WTC11 (cell line): ENCODE results near the gene MFSD11. TPM values are rescaled to one million over a fixed set of nuclear protein-coding genes. Genes with fewer than 3 reads are reported as not detected.

Experiments
- ATAC-seq: fragments of 200-7000 bp; cut with Tn5 transposase; 2 replicates; pipeline ENCODE4 v1.10.0; 2021; ENCODE audit warnings: mild to moderate bottlenecking, moderate library complexity
- CTCF ChIA-PET: fragments of 300-600 bp; sonication (Branson Sonifier 250); formaldehyde crosslinking; loops from one replicate; lab custom pipeline; 2021; ENCODE audit warnings: antibody characterized with exemption; lab: Charles Lee
- POLR2A ChIA-PET: fragments of 350-600 bp; sonication (Branson Sonifier 250); formaldehyde crosslinking; loops from one replicate; lab custom pipeline; 2021; ENCODE audit warnings: antibody characterized with exemption; lab: Charles Lee
- DNase-seq: peaks from one replicate; pipeline ENCODE4 v3.0.0; 2021; ENCODE audit warnings: low spot score
- H3K27ac Mint-ChIP-seq: 2 replicates; pipeline ENCODE4 v1.8.0; 2021; ENCODE audit warnings: mixed read lengths
- H3K27me3 Mint-ChIP-seq: 2 replicates; pipeline ENCODE4 v1.8.0; 2021; ENCODE audit warnings: low read depth, mild to moderate bottlenecking, moderate library complexity, mixed read lengths
- H3K36me3 Mint-ChIP-seq: 2 replicates; pipeline ENCODE4 v1.8.0; 2021; ENCODE audit warnings: mixed read lengths
- H3K4me1 Mint-ChIP-seq: 2 replicates; pipeline ENCODE4 v1.8.0; 2022; ENCODE audit warnings: mixed read lengths
- H3K4me3 Mint-ChIP-seq: 2 replicates; pipeline ENCODE4 v1.8.0; 2021; ENCODE audit warnings: mild to moderate bottlenecking, moderate library complexity, mixed read lengths
- H3K9me3 Mint-ChIP-seq: 2 replicates; pipeline ENCODE4 v1.8.0; 2021; ENCODE audit warnings: mixed read lengths
- CBFB ChIP-seq: sonication (generic); formaldehyde crosslinking; IDR thresholded peaks from 2 replicates; pipeline ENCODE4 v1.8.1; 2022; ENCODE audit warnings: mild to moderate bottlenecking, low read depth, missing genetic modification reagents
- ELF4 ChIP-seq: sonication (generic); formaldehyde crosslinking; IDR thresholded peaks from 2 replicates; pipeline ENCODE4 v1.8.1; 2022; ENCODE audit warnings: low read depth, mild to moderate bottlenecking, moderate library complexity, missing genetic modification reagents
- FOXK1 ChIP-seq: sonication (generic); formaldehyde crosslinking; IDR thresholded peaks from 2 replicates; pipeline ENCODE4 v1.8.0; 2022; ENCODE audit warnings: mild to moderate bottlenecking, moderate library complexity, missing genetic modification reagents
- GABPB1 ChIP-seq: sonication (generic); formaldehyde crosslinking; IDR thresholded peaks from 2 replicates; pipeline ENCODE4 v1.8.1; 2023; ENCODE audit warnings: mild to moderate bottlenecking, missing genetic modification reagents
- GRHL2 ChIP-seq: fragments of 250-450 bp; sonication (Bioruptor Pico); IDR thresholded peaks from 2 replicates; pipeline ENCODE4 v1.8.0; 2022; ENCODE audit warnings: mild to moderate bottlenecking, moderate library complexity; ENCODE audit not compliant: insufficient replicate concordance, severe bottlenecking
- IRF2 ChIP-seq: sonication (generic); formaldehyde crosslinking; IDR thresholded peaks from 2 replicates; pipeline ENCODE4 v1.8.0; 2022; ENCODE audit warnings: low read depth, missing genetic modification reagents, borderline replicate concordance
- MYBL2 ChIP-seq: sonication (generic); formaldehyde crosslinking; IDR thresholded peaks from 2 replicates; pipeline ENCODE4 v1.8.1; 2023; ENCODE audit warnings: mild to moderate bottlenecking, moderate library complexity, missing genetic modification reagents
- NFE2L1 ChIP-seq: sonication (generic); formaldehyde crosslinking; IDR thresholded peaks from 2 replicates; pipeline ENCODE4 v1.8.1; 2023; ENCODE audit warnings: missing genetic modification reagents
- RORB ChIP-seq: fragments of 250-450 bp; sonication (Bioruptor Pico); IDR thresholded peaks from 2 replicates; pipeline ENCODE4 v1.9.0; 2021; ENCODE audit warnings: mild to moderate bottlenecking
- TEAD4 ChIP-seq: sonication (generic); formaldehyde crosslinking; IDR thresholded peaks from 2 replicates; pipeline ENCODE4 v1.8.0; 2022; ENCODE audit warnings: mild to moderate bottlenecking, missing genetic modification reagents
- ZNF138 ChIP-seq: sonication (generic); formaldehyde crosslinking; conservative IDR thresholded peaks from 2 replicates; pipeline ENCODE4 v1.8.1; 2022; ENCODE audit warnings: mild to moderate bottlenecking, moderate library complexity, missing genetic modification reagents
- ZNF219 ChIP-seq: sonication (generic); formaldehyde crosslinking; IDR thresholded peaks from 2 replicates; pipeline ENCODE4 v1.8.0; 2023; ENCODE audit warnings: missing genetic modification reagents, mild to moderate bottlenecking, borderline replicate concordance
- ZNF396 ChIP-seq: fragments of 250-450 bp; sonication (Bioruptor Pico); IDR thresholded peaks from 2 replicates; pipeline ENCODE4 v1.8.0; 2021; ENCODE audit warnings: mild to moderate bottlenecking, moderate library complexity, borderline replicate concordance
- ZNF671 ChIP-seq: fragments of 250-450 bp; sonication (Bioruptor Pico); IDR thresholded peaks from 2 replicates; pipeline ENCODE4 v1.8.0; 2021; ENCODE audit warnings: mild to moderate bottlenecking
- total RNA-seq: library from RNA; stranded (reverse); gene quantifications from 3 replicates; pipeline ENCODE4 v1.2.3, GENCODE V29; 2021
- TF ChIP-seq, protein P1 (sequence below): sonication (generic); formaldehyde crosslinking; IDR thresholded peaks from 2 replicates; pipeline ENCODE4 v1.8.0; 2022; ENCODE audit warnings: mild to moderate bottlenecking, missing genetic modification reagents
- TF ChIP-seq, protein P2 (sequence below): sonication (generic); formaldehyde crosslinking; IDR thresholded peaks from 2 replicates; pipeline ENCODE4 v1.8.0; 2023; ENCODE audit warnings: mild to moderate bottlenecking, missing genetic modification reagents
- TF ChIP-seq, protein P3 (sequence below): fragments of 250-450 bp; sonication (Bioruptor Pico); IDR thresholded peaks from 2 replicates; pipeline ENCODE4 v1.9.0; 2021; ENCODE audit warnings: mild to moderate bottlenecking
- TF ChIP-seq, protein P4 (sequence below): sonication (generic); formaldehyde crosslinking; IDR thresholded peaks from 2 replicates; pipeline ENCODE4 v1.8.0; 2022; ENCODE audit warnings: missing genetic modification reagents
- TF ChIP-seq, protein P5 (sequence below): sonication (generic); formaldehyde crosslinking; IDR thresholded peaks from 2 replicates; pipeline ENCODE4 v1.8.1; 2022; ENCODE audit warnings: missing genetic modification reagents, borderline replicate concordance
- TF ChIP-seq, protein P6 (sequence below): fragments of 200-600 bp; IDR thresholded peaks from 2 replicates; pipeline ENCODE4 v1.8.0; 2022; ENCODE audit warnings: antibody characterized with exemption

The MFSD11 gene
- total RNA-seq, 1 experiment from 2014 or later, result 16.6 TPM

DNA sequence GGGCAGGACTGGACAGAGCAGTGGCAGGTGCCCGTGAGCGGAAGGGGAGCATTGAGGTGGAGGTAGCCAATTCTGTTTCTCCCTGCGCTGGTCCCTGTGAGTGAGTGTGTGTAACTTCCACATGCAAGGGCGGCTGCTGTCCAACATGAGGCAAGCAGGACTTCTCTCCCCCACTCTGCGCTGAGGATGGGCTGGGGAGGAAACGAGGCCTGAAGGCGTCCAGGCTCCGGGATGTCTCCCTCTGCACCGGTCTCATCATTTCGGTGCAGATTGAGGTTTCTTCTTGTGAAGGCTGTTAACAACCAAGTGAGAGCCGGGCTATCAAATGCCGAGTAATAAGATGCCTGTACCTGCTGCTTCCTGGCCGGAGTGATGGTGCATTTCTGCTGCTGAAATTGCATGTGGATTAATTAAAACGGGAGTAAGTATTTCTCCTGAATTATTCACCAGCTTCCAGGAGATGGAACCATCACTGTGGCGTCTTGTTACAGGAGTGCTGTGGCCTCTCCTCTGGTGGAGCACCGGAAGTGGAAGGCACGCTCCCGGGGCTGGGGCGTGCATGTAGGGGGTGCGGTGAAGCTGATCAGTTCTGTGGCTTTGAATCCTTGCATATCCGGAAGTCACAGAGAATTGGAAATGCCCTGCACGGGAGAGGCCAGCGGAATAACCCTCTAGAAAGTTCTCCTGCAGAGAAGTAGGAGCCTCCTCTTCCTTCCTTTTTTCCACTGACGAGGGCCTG lies 88.6 kb downstream of the MFSD11 start (continued):
- TF ChIP-seq, protein P1, sequence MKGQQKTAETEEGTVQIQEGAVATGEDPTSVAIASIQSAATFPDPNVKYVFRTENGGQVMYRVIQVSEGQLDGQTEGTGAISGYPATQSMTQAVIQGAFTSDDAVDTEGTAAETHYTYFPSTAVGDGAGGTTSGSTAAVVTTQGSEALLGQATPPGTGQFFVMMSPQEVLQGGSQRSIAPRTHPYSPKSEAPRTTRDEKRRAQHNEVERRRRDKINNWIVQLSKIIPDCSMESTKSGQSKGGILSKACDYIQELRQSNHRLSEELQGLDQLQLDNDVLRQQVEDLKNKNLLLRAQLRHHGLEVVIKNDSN (CRISPR knock-in tag), result no peak
- TF ChIP-seq NFE2L1 (CRISPR knock-in tag) (no peak), GABPB1 (CRISPR knock-in tag) (no peak)

DNA sequence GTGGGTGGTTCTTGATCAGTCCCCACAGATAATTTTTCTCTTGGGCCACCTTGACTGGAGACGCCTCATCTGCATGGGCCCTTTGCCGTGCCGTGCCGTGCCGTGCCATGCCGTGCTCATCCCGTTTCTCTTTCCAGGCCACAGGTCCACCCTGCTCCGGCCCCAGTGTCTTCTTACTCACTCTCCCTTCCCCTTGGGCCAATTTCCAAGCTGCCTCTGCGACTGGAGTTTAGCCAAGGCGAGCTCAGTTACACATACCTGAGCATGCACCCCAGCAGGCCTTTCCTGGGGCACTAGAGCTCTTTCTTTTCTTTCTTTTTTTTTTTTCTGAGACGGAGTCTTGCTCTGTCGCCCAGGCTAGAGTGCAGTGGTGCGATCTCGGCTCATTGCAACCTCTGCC lies 89.8 kb downstream of the MFSD11 start:
- no peak for ATAC-seq
- Mint-ChIP-seq H3K36me3 (no peaks in the 10 kb centered on the region), H3K9me3 (no peaks in the 10 kb centered on the region), H3K4me3 (no peak overlapping the region), H3K4me1 (peaks cover 7% of the 10 kb centered on the region; the same call in 1 of the 2 replicates), H3K27me3 (no peaks in the 10 kb centered on the region), H3K27ac (no peak overlapping the region)
- POLR2A ChIA-PET, result no interaction called here
- CTCF ChIA-PET, result interaction anchor here (0.6 to 1.0 kb wide), 2 partner anchors 40 to 472 kb away, joined by 3 read pairs; no protein-coding TSS in a partner anchor
- TF ChIP-seq ZNF396 (CRISPR knock-in tag) (no peak), TEAD4 (no peak), GRHL2 (CRISPR knock-in tag) (no peak), ZNF219 (CRISPR knock-in tag) (no peak), CBFB (CRISPR knock-in tag) (no peak), ZNF138 (CRISPR knock-in tag) (no peak), FOXK1 (CRISPR knock-in tag) (no peak), RORB (CRISPR knock-in tag) (no peak), MYBL2 (CRISPR knock-in tag) (no peak), IRF2 (CRISPR knock-in tag) (no peak), ZNF671 (CRISPR knock-in tag) (no peak), ELF4 (CRISPR knock-in tag) (no peak)
- TF ChIP-seq, protein P2, sequence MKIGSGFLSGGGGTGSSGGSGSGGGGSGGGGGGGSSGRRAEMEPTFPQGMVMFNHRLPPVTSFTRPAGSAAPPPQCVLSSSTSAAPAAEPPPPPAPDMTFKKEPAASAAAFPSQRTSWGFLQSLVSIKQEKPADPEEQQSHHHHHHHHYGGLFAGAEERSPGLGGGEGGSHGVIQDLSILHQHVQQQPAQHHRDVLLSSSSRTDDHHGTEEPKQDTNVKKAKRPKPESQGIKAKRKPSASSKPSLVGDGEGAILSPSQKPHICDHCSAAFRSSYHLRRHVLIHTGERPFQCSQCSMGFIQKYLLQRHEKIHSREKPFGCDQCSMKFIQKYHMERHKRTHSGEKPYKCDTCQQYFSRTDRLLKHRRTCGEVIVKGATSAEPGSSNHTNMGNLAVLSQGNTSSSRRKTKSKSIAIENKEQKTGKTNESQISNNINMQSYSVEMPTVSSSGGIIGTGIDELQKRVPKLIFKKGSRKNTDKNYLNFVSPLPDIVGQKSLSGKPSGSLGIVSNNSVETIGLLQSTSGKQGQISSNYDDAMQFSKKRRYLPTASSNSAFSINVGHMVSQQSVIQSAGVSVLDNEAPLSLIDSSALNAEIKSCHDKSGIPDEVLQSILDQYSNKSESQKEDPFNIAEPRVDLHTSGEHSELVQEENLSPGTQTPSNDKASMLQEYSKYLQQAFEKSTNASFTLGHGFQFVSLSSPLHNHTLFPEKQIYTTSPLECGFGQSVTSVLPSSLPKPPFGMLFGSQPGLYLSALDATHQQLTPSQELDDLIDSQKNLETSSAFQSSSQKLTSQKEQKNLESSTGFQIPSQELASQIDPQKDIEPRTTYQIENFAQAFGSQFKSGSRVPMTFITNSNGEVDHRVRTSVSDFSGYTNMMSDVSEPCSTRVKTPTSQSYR (CRISPR knock-in tag), result no peak
- TF ChIP-seq, protein P3, sequence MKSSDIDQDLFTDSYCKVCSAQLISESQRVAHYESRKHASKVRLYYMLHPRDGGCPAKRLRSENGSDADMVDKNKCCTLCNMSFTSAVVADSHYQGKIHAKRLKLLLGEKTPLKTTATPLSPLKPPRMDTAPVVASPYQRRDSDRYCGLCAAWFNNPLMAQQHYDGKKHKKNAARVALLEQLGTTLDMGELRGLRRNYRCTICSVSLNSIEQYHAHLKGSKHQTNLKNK (CRISPR knock-in tag), result no peak
- TF ChIP-seq, protein P4, sequence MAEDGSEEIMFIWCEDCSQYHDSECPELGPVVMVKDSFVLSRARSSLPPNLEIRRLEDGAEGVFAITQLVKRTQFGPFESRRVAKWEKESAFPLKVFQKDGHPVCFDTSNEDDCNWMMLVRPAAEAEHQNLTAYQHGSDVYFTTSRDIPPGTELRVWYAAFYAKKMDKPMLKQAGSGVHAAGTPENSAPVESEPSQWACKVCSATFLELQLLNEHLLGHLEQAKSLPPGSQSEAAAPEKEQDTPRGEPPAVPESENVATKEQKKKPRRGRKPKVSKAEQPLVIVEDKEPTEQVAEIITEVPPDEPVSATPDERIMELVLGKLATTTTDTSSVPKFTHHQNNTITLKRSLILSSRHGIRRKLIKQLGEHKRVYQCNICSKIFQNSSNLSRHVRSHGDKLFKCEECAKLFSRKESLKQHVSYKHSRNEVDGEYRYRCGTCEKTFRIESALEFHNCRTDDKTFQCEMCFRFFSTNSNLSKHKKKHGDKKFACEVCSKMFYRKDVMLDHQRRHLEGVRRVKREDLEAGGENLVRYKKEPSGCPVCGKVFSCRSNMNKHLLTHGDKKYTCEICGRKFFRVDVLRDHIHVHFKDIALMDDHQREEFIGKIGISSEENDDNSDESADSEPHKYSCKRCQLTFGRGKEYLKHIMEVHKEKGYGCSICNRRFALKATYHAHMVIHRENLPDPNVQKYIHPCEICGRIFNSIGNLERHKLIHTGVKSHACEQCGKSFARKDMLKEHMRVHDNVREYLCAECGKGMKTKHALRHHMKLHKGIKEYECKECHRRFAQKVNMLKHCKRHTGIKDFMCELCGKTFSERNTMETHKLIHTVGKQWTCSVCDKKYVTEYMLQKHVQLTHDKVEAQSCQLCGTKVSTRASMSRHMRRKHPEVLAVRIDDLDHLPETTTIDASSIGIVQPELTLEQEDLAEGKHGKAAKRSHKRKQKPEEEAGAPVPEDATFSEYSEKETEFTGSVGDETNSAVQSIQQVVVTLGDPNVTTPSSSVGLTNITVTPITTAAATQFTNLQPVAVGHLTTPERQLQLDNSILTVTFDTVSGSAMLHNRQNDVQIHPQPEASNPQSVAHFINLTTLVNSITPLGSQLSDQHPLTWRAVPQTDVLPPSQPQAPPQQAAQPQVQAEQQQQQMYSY (CRISPR knock-in tag), result no peak
- TF ChIP-seq, protein P5, sequence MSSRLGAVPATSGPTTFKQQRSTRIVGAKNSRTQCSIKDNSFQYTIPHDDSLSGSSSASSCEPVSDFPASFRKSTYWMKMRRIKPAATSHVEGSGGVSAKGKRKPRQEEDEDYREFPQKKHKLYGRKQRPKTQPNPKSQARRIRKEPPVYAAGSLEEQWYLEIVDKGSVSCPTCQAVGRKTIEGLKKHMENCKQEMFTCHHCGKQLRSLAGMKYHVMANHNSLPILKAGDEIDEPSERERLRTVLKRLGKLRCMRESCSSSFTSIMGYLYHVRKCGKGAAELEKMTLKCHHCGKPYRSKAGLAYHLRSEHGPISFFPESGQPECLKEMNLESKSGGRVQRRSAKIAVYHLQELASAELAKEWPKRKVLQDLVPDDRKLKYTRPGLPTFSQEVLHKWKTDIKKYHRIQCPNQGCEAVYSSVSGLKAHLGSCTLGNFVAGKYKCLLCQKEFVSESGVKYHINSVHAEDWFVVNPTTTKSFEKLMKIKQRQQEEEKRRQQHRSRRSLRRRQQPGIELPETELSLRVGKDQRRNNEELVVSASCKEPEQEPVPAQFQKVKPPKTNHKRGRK, result no peak
- TF ChIP-seq, protein P6, sequence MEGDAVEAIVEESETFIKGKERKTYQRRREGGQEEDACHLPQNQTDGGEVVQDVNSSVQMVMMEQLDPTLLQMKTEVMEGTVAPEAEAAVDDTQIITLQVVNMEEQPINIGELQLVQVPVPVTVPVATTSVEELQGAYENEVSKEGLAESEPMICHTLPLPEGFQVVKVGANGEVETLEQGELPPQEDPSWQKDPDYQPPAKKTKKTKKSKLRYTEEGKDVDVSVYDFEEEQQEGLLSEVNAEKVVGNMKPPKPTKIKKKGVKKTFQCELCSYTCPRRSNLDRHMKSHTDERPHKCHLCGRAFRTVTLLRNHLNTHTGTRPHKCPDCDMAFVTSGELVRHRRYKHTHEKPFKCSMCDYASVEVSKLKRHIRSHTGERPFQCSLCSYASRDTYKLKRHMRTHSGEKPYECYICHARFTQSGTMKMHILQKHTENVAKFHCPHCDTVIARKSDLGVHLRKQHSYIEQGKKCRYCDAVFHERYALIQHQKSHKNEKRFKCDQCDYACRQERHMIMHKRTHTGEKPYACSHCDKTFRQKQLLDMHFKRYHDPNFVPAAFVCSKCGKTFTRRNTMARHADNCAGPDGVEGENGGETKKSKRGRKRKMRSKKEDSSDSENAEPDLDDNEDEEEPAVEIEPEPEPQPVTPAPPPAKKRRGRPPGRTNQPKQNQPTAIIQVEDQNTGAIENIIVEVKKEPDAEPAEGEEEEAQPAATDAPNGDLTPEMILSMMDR, result no peak
- no peak for DNase-seq
